GM12878 (cell line): ENCODE results near the gene MYO9B. TPM values are rescaled to one million over a fixed set of nuclear protein-coding genes. Genes with fewer than 3 reads are reported as not detected.
A peak's percentile ranks its signal among the peaks of the same experiment; 100 is the strongest.

Experiments used
- BCL3 ChIP-seq: IDR thresholded peaks from 2 replicates; pipeline ENCODE4 v1.6.1; 2011; ENCODE audit warnings: borderline replicate concordance, low read depth, mild to moderate bottlenecking, moderate library complexity, low read length; ENCODE audit not compliant: insufficient read depth, poor library complexity, severe bottlenecking
- CBX3 ChIP-seq: fragments of 200-600 bp; sonication (generic); IDR thresholded peaks from 2 replicates; pipeline ENCODE4 v1.6.1; 2016; ENCODE audit warnings: low read depth, borderline replicate concordance
- CHD4 ChIP-seq: fragments of 200-600 bp; sonication (generic); IDR thresholded peaks from 2 replicates; pipeline ENCODE4 v1.6.1; 2016; ENCODE audit warnings: mild to moderate bottlenecking
- GABPA ChIP-seq: IDR thresholded peaks from 2 replicates; pipeline ENCODE4 v1.6.1; 2014; ENCODE audit warnings: antibody characterized with exemption, low read depth, mild to moderate bottlenecking, inconsistent platforms
- GATAD2B ChIP-seq: fragments of 450-650 bp; conservative IDR thresholded peaks from 2 replicates; pipeline ENCODE4 v1.6.1; 2017; ENCODE audit warnings: low read depth, mild to moderate bottlenecking, moderate library complexity
- IKZF1 ChIP-seq: fragments of 450-650 bp; conservative IDR thresholded peaks from 2 replicates; pipeline ENCODE4 v1.6.1; 2017; ENCODE audit warnings: antibody characterized with exemption, mild to moderate bottlenecking
- IRF4 ChIP-seq: IDR thresholded peaks from 2 replicates; pipeline ENCODE4 v1.6.1; 2011; ENCODE audit warnings: low read depth, low read length
- NFXL1 ChIP-seq: fragments of 450-650 bp; IDR thresholded peaks from 2 replicates; pipeline ENCODE4 v1.6.1; 2017; ENCODE audit warnings: antibody characterized with exemption, mild to moderate bottlenecking, borderline replicate concordance
- NR2F1 ChIP-seq: fragments of 450-650 bp; conservative IDR thresholded peaks from 2 replicates; pipeline ENCODE4 v1.6.1; 2017; ENCODE audit warnings: mild to moderate bottlenecking
- POLR2AphosphoS5 ChIP-seq: IDR thresholded peaks from 2 replicates; pipeline ENCODE4 v1.6.1; 2011; ENCODE audit warnings: mild to moderate bottlenecking, low read length, inconsistent platforms
- PRDM15 ChIP-seq: fragments of 450-650 bp; formaldehyde crosslinking; IDR thresholded peaks from 2 replicates; pipeline ENCODE4 v1.4.0; 2020; ENCODE audit warnings: mild to moderate bottlenecking, moderate library complexity
- RCOR1 ChIP-seq: conservative IDR thresholded peaks from 2 replicates; pipeline ENCODE4 v1.6.1; 2012; ENCODE audit warnings: low read depth, low read length, improper control_type of control experiment
- RELB ChIP-seq: fragments of 450-650 bp; IDR thresholded peaks from 2 replicates; pipeline ENCODE4 v1.6.1; 2017; ENCODE audit warnings: low read depth, mild to moderate bottlenecking, moderate library complexity
- RUNX3 ChIP-seq: IDR thresholded peaks from 2 replicates; pipeline ENCODE4 v1.6.1; 2012; ENCODE audit warnings: low read length, inconsistent platforms
- SIN3A ChIP-seq: IDR thresholded peaks from 2 replicates; pipeline ENCODE4 v1.6.1; 2012; ENCODE audit warnings: low read depth, low read length, improper control_type of control experiment
- SMARCA5 ChIP-seq: fragments of 450-650 bp; IDR thresholded peaks from 2 replicates; pipeline ENCODE4 v1.6.1; 2017; ENCODE audit warnings: mild to moderate bottlenecking
- SPI1 ChIP-seq: IDR thresholded peaks from 2 replicates; pipeline ENCODE4 v1.6.1; 2011; ENCODE audit warnings: low read depth, mild to moderate bottlenecking, low read length, moderate library complexity, borderline replicate concordance; ENCODE audit not compliant: insufficient read depth
- STAT1 ChIP-seq: fragments of 450-650 bp; conservative IDR thresholded peaks from 2 replicates; pipeline ENCODE4 v1.6.1; 2014; ENCODE audit warnings: antibody characterized with exemption, mild to moderate bottlenecking
- TAF1 ChIP-seq: IDR thresholded peaks from 2 replicates; pipeline ENCODE4 v1.6.1; 2011; ENCODE audit warnings: mild to moderate bottlenecking, low read depth, low read length, borderline replicate concordance
- YY1 ChIP-seq: IDR thresholded peaks from 2 replicates; pipeline ENCODE4 v1.6.1; 2011; ENCODE audit warnings: low read depth, mild to moderate bottlenecking, low read length
- ZBTB4 ChIP-seq: fragments of 450-650 bp; formaldehyde crosslinking; IDR thresholded peaks from 2 replicates; pipeline ENCODE4 v1.4.0; 2022; ENCODE audit warnings: mild to moderate bottlenecking, moderate library complexity
- polyA plus RNA-seq, 11 experiments: library from polyadenylated mRNA; depleted of rRNA in 4 of 11; unstranded in 6 of 11; stranded (reverse) in 5 of 11; fragments of >200 nt; fragmentation: Nextera tagmentation in 4 of 11; fragmentation: Illumina TruSeq in 1 of 11; extraction: Ambion mirVana in 4 of 11; extraction: Trizol in 1 of 11; gene quantifications; 1 replicate in 1 of 11; 2 replicates in 10 of 11; pipeline versions ENCODE4 v1.2.1 to v1.2.3, GENCODE V29; 2011 to 2016; ENCODE audit warnings: inconsistent platforms in 2 of 11, missing spikeins in 2 of 11, low read depth in 1 of 11
- total RNA-seq, 4 experiments: library from RNA; depleted of rRNA in 3 of 4; stranded (reverse); fragments of >200 nt in 3 of 4; fragmentation: Illumina TruSeq in 1 of 4; extraction: Trizol in 1 of 4; gene quantifications; 2 replicates each; pipeline versions ENCODE4 v1.2.1 to v1.2.3, GENCODE V29; 2013 to 2021

The MYO9B gene
- total and polyA plus RNA-seq, 10 of the 15 experiments (the other 5 are each of a cell fraction or from before 2014, with no cell fraction given): 5.4 to 165 (median 45.8) TPM

GRCh38 chr19:17078920-17079709 lies 3.5 kb downstream of the MYO9B start (continued):
- peak; percentile 53; the same call in 1 of the 2 replicates for TF ChIP-seq POLR2AphosphoS5
- no peak for TF ChIP-seq ZBTB4 (CRISPR knock-in tag)
- no peak for TF ChIP-seq SMARCA5
- TF ChIP-seq CHD4: no peak
- no peak for TF ChIP-seq PRDM15 (CRISPR knock-in tag)
- TF ChIP-seq NR2F1: no peak
- TF ChIP-seq IKZF1: no peak; the same call in 1 of the 2 replicates
- TF ChIP-seq GATAD2B: no peak
- no peak for TF ChIP-seq RUNX3
- TF ChIP-seq SIN3A: peak; percentile 39; the same call in 1 of the 2 replicates
- TF ChIP-seq NFXL1: no peak
- no peak for TF ChIP-seq IRF4
- no peak for TF ChIP-seq STAT1
- TF ChIP-seq RELB: no peak
- TF ChIP-seq SPI1: peak; percentile 26; the same call in 1 of the 2 replicates
- no peak for TF ChIP-seq BCL3
- TF ChIP-seq GABPA: no peak
- no peak for TF ChIP-seq CBX3
- no peak for TF ChIP-seq RCOR1
- no peak for TF ChIP-seq YY1
- TF ChIP-seq TAF1: no peak
